GM19452 (cell line): ENCODE data around the gene PGC.
"Not testable (repeated sequence)": the region's sequence is repeated elsewhere in the genome, so short reads cannot be mapped to it uniquely, and the experiment has no call there.

ENCODE experiments used
- ATAC-seq: cut with Tn5 transposase; IDR thresholded peaks from one replicate; pipeline ENCODE4 v1.9.1; 2021; ENCODE audit not compliant: unreplicated experiment

PGC gene

DNA sequence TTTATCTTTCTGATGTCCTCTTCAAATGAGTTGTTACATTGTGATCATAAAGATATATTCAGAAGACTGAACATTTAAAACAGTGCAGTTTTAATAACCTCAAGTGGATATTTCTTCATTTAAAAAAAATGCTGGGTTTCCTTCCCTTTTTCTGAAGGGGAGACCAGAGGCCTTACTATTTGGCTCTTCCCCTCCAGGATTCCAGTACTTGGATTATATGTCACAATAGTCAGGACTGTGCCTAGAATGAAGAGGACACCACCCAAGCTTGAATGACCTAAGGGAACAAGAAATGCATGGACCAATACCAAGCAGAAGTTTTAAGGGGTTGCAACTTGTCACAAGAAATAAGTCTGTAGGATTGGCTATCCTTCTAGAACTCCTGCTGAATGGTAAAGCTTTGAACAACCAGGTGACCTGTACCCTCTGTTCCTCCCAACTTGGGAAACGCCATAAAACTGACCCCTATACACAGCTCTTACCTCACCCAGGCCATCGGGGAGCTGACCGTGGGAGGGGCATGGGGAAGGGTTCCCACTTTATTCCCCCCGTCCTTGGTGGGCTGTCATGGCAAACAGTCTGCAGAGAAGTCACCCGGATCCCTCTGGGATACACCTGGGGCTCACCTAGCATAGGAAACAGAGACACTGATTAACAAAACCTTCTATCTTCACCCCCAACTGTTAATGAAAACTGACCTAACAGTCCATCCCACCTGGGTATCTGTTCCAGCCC is 30.5 kb upstream of the PGC start:
- no peak for ATAC-seq

DNA sequence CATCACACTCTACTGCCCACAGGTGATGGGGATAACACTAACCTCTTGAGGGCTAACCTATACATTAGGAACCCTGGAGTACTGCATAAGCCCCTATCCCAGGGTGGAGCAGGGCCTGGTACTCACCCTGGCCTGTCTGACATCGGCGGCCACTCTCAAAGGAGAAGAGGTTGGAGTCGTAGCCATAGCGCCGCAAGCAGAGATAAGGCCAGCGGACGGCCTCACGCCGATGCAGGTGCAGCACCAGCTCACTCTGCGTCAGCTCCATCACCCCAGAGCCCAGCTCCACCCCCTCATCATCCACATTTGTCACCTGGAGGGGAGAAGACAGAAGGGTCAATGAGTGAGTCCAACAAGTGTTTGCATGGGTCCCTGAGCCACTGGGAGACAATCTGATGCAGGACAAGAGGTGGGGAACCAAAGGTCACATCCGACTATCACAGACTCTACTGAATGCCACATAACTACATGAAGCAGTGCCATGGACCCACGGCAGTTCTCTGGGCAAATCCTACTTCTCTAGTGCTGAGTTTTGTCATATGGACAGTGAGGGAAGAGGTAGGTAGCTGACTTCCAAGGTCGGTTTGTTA is 28.2 kb upstream of the PGC start:
- ATAC-seq: no peak

DNA sequence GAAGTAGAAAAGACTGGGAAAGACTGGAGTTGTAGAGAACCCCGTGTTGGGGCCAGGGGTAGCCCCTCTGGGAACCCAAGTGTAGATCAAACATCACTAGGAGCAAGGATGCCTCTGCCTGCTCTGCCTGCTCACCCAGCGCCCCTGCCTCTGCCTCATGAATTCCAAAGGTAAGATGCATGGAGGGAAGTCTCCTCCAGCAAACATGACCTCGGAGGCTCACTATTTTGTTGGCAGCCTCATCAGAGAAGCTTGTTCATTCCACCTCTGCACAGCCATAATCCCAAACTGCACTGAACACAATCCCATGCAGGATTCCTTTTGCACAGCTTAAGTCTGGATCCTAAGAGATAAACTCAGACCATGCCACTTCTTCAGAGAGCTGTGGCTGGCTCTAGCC is 27.6 kb upstream of the PGC start:
- no peak for ATAC-seq

DNA sequence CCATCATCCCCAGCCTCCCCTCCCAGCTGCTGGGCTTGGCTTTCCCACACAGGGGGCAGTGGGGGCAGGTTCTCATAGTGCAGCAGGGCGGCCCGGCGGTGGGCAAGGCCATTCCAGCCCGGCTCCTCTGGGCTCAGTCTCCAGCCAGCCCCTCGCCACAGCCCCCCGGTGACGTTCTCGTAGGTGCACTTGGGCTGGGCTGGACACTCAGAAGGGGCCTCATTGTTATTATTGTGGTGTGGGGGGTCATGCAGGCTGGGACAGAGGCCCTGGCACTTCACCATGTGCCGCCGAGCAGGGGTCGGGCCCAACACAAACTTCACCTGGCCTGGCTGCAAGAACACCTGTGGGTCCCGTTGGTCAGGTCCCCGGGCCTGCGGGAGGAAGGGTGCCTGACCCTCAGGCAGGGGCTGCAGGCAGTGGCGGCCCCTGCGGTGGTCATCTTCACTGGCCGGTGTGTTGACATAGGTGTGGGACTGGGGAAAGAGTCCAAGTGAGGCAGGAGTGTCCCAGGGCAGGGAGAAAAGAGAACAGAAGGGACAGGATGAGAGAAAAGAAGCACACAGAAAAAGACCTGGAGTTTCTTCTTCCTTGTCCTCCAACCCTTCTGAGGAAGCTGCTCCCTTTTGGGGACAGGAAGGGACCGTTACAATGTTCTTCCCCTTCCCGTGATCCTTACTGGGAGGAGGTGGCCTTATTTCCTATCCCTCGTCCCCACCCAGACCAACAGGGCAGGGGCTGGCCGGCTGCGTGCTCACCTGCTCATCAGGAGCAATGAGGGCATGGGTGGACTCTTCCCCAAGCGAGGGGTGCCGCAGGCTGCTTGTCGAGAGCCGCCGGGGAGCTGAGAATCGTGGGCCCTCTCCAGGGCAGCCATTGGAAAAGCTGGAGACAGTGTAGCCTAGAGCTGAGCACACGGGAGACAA is 24.1 kb upstream of the PGC start:
- no peak for ATAC-seq

DNA sequence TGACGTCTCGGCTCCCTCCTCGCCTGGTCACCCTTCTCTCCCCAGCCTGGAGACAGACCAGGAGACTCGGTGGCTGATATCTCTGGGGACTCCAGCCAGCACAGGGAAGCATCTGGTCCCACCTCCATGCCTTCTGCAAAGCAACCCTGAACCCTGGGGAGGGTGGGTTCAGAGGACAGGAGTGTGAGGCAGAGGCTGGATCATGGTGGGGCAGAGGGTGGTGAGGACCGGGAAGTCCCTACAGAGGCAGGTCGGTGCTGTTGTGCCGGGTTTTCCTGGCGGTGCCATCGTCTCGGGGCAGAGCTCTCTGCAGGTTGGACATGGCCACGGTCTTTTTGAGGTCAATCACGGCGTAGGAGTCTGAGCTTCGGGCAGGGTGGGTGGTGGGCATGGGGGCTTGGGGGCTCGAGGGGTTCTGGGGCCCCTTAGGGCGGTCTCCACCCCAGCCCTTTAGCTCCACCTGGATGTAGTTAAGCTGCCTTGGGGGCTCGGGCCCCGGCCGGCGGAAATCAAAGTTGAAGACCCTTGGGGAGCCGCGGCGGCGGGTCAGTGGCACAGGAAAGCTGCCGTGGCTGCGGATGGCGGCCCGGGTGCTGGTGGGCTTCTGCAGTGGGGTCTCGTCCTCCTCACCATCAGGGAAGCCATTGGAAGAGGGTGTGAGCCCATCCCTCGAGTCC is 23.3 kb upstream of the PGC start:
- no peak for ATAC-seq

DNA sequence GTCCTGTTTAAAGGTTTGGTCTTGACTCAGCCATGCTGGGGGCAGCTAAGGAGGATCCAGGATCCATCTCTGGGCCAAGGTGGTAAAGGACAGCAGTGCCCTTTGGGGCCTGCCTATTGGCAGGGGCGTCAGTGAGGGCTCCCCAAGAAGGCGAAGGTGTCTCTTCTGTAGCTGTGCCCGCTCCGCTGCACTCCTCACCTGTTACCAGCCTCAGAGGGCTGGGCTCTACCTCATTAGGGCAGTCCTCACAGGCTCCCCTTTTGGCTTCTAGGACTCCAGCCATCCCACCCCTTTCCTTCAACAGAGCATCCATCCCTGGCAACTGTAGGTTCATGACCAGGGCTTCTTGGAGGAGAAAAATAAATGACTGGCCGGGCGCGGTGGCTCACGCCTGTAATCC is 22.2 kb upstream of the PGC start:
- no peak for ATAC-seq

DNA sequence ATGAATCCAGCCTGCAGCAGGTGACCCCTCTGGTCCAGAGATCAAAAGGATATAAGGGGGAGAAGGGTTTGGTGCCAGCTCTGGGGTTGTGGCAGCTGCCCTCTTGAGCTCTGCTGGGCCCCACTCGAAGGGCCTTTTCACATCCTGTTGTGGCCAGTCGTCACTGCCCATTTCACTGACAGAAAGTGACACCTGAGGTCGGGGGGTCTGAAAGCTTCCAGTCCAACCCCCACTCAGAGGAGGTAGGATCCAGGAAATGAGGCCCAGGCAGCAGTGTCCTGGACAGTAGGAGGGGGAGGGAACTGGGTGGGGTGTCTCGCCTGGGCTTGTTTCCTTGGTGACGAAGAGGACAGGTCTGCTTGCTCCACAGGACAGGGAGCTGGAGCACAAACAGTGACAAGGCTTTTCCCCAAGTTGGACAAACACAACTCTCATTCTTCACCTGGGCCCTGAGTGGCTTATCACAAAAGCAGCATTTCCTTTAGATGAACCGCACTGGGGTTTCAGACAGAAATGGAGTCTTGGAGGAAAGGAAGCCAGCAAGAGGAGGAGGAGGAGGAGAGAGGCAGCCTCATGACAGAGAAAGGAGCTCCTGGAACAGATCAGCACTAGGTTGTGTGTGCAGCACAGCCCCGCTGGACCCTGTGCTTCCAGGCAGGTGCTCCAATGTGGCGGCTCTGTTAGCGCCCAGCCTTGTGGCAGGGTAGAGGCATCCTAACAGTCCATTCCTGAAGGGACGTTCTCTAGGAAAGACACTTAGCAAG is 21.5 kb upstream of the PGC start:
- no peak for ATAC-seq

DNA sequence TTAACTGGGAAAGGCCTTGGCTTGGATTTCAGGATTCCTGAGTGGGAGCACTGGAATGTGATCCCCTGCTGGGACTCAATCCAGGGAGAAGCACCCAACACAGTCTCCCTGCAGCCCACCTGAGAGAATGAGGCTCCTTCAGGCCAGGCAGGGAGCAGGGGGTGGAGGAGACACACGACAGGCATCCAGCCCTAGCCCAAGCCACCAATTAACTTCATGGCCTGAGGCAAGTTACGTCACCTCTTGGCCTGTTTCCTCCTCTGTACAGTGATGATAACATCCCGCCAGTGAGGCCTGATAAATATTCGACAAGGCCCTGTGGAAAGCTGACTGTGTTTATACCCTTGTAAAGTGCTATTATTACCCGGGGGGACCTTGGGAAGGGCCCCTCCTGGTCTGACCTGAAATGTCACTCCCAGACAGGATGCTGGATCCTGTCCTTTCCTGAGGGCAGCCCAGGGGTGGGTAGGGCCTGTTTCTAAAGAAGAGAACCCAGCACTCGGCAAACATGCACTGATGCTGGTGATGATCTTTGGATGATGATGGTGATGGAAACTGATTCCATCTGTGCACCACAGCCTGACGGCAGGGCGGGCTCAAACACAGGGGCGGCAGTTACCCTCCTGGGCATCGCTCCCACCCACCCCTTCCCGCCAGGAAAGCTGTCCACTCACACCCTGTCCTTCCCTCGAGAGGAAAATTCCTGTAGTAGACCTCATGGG is 20.1 kb upstream of the PGC start:
- no peak for ATAC-seq

DNA sequence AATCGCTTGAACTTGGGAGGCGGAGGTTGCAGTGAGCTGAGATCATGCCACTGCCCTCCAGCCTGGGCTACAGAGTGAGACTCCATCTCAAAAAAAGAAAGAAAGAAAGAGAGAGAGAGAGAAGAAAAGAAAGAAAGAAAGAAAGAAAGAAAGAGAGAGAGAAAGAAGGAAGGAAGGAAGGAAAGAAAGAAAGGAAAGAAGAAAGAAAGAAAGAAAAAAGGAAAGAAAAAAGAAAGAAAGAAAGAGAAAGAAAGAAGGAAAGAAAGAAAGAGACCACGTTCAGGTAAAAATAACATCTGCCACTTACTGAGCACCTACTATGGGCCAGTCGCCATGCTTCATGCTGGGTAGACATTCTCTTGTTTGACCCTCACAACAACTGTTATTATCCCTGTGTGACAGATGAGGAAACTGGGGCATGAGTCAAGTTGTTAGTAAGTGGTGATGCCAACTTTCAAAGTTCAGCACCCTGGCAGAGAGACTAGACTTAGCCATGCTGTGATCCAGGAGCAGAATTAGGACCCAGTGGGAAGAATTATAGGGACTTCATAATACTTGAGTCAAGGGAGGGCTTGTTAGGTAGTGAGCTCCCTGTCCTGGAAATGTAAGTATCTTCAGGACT is 19.0 kb upstream of the PGC start:
- not testable (repeated sequence) for ATAC-seq

DNA sequence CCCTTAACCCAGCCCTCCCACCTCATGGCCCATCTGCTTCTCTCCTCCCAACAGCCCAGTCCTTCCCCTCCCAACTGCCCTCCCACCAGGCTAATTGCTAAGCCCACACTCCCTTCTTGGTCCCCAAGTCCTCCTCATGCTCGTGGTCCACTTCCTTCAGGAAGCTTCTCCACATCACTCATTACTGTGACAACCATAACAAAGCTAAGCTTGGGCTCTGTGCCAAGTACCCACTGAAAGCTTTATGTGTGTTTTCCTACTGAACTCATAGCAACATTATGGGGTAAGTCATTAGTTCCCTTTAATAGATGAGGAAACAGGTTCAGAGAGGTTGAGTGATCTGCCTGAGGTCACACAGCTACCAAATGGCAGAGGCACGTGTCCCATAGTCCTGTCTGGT is 16.3 kb upstream of the PGC start:
- no peak for ATAC-seq

DNA sequence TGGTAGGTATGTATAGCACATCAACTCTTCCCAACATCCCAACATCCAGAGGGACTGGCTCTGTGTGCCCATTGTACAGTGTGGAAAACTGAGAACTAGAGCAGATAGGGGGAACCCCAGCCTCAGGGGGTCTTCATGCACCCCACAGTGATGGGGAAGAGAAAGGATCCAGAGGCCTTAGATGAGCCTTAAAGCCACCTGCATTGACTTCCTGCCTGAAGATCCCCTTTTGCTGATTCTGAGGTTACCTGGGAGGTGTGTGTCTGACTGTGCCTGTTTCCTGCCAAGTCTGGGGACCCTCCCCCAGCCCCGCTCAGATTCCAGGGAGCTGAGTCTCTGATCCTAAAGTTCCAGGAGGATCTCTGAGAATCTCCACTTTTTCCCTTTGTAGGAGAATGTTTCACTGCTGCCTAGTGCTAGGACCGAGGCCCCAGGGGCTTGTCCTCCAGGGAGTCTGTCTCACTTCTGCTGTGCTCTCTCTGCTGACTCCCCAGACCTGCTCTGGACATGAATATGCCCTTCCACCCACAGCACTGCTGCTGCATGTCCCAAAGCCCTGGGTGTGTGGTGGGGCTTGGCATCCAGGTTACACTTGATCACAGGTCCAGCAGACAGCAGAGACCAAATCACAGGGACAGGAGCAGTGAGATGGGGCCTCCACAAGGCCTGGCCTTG is 12.8 kb upstream of the PGC start:
- no peak for ATAC-seq

DNA sequence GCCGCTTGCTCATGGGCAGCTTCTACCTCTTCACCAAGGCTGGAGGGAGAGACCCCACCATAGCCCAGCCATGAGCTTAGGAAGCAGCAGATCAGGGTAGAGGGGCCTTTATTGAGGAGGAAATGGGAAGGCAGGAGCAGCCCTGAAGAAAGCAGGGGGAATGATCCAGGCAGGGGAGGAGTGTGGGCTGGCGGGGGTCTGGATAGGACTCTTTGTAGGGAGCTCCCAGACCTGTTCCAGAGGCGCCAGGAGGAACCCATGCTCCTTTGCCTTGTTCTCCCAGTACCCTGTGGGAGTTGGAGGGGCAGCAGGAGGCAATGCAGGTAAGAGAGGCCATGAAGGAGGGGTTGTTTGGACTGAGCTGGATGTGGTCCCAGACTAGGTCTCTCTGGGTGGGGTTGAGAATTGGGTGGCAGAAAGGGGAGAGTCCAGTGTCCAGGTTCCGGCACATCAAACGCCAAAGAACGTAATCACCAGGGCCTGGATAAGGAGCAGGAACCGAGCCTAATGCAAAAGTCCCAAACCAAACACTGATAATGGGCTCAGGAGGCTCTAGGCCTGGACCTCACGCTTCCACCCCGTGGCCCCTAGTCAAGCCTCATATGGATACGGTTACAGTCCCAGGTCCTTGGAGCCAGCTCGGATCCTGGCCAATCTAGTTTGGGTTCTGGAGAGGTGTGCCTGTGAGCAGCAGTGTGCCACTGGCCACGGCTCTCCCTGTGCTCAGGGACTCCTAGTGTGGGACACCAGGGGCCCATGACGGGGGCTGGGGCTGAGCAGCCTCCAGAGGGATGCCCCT is 12.1 kb upstream of the PGC start:
- ATAC-seq: no peak

DNA sequence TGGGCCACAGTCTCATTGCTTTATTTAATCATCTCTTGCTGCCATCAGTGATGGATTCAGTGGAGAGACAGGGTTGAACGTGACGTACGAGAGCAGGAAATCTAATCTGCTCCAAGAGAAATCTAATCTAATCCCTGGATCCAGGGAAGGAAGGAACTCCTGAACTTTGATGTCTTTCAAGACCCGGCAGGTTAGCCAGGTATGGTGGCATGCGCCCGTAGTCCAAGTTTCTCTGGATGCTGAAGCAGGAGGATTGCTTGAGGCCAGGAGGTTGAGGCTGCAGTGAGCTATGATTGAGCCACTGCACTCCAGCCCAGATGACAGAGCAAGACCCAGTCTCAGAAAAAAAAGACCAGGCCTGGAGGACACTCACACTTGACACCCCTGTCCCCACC is 11.4 kb upstream of the PGC start:
- no peak for ATAC-seq

DNA sequence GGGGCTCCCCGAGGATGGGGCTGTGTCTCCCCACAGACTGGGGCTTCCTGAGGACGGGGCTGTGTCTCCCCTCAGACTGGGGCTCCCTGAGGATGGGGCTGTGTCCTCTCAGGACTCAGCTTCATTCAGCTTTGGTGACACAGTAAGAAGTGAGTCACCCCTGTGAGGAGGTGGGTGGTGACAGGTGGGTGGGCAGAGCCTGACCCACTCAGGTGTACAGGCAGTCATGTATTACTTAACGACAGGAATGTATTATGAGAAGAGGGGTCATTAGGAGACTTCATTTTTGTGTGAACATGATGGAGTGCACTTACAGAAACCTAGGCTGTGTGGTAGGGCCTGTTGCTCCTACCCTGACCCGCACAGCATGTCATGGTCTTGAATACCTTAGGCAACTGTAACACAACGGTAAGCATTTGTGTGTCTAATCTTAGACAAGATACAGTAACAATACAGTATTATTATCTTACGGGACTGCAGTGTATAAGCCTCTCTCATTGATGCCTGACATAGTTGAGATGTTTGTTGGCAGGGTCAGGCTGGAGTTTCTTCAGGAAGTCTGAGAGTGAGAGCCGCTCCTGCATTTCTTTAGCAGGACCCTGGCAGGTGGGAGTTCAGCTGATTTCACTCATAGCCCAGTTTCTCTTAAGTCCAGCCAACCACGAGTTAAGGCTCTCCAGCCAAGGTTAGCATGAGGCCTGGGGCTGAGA is 10.9 kb upstream of the PGC start:
- no peak for ATAC-seq

DNA sequence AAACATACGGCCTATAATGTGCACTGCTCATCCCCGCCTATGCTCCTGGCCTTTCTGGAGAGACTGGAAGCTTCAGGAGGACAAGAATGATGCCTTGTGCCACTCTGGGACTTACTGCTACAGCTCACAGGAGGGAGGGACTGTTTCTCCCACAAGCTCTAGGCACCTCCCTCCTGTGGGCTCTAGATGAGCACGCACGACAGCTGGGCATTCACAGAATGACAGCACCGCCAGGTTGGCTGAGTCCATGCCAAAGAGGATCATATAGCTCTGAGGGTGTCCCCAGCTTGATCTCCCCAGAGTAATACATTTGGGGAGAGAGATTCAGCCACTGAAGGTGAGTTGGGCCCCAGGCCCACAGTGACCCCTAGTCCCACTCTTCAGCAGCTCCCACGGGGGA is 10.1 kb upstream of the PGC start:
- ATAC-seq: no peak

DNA sequence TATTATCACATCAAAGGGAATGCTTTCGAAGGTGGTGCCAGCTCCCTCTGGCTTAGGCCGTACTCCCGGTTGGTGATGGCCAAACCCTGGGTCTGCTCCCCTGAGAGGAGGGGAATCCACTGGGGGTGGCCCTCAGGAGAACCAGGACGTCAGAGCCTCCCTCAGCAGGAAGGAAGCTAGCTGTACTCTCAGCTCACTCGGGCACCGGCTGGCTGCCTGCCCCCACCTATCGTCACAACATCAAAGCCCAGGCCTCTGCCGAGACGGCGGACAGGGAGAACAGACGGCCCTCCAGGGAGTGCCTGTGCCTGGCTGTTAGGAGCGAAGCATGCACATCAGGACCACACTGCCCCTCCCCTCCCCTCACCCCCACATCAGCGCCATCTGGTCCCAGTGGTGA is 9.2 kb upstream of the PGC start:
- no peak for ATAC-seq

DNA sequence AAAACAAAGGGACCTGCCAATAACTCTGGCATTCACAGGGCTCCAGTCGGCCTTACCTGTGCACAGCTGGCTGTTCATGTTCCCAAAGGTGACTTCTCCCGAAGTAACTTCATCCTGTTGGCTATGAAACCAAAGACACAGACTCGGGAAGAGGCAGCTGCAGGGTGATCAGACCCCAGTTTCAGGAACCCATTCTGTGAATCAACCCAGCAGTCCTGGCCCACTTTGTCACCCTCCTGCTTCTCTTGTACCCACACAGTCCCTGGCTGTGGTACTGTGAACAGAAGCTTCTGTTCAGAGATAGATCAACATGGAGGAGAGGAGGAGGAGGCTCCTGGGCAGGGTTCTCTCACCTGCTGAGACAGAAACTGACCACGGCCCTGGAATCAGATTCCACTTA is 8.7 kb upstream of the PGC start:
- no peak for ATAC-seq

DNA sequence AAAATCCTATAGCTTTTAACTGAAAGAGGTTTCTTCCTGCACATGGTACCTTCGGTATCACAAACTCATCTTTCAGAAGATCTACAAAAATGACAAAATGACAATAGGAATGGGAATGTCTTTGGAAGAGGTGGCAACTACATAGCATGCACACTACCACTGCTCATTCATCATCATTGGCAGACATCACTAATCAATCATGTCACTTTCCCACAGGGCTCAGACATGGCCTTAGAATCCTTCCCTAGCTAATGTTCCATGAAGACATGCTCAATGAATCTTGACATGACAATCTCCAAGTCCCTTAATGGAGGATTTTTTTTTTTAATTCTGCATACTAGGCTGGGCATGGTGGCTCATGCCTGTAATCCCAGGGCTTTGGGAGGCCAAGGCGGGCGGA is 3.2 kb upstream of the PGC start:
- ATAC-seq: no peak
